OCI-LY1 (cell line): ENCODE measurements around the gene ZFHX3.

ENCODE experiments used
- H2AFZ ChIP-seq: fragments of 200-600 bp; sonication (generic), shearing (Covaris generic); 2 replicates; pipeline ENCODE4 v1.6.0; 2014; ENCODE audit warnings: antibody characterized with exemption, mild to moderate bottlenecking, low read length
- H3F3A ChIP-seq: fragments of 200-600 bp; sonication (generic), shearing (Covaris generic); 2 replicates; pipeline ENCODE4 v1.6.0; 2014; ENCODE audit warnings: mild to moderate bottlenecking, antibody characterized with exemption, low read length, moderate library complexity; ENCODE audit not compliant: insufficient read depth
- H3K27ac ChIP-seq: fragments of 200-600 bp; sonication (generic); 2 replicates; pipeline ENCODE4 v1.5.1; 2014; ENCODE audit warnings: low read length, mixed run types, mild to moderate bottlenecking, low read depth; ENCODE audit not compliant: poor library complexity, severe bottlenecking
- H3K27me3 ChIP-seq: fragments of 200-600 bp; sonication (generic); 2 replicates; pipeline ENCODE4 v1.6.0; 2014; ENCODE audit warnings: antibody characterized with exemption, mild to moderate bottlenecking, low read length, moderate library complexity; ENCODE audit not compliant: insufficient read depth
- H3K36me3 ChIP-seq: fragments of 200-600 bp; sonication (generic); 2 replicates; pipeline ENCODE4 v1.6.1; 2014; ENCODE audit warnings: mild to moderate bottlenecking, antibody characterized with exemption, low read length, moderate library complexity, mixed read lengths; ENCODE audit not compliant: insufficient read depth
- H3K4me1 ChIP-seq: fragments of 200-600 bp; sonication (generic); 2 replicates; pipeline ENCODE4 v1.5.1; 2014; ENCODE audit warnings: mild to moderate bottlenecking, low read length, moderate library complexity; ENCODE audit not compliant: insufficient read depth, severe bottlenecking
- H3K4me2 ChIP-seq: fragments of 200-600 bp; sonication (generic), shearing (Covaris generic); 2 replicates; pipeline ENCODE4 v1.6.1; 2014; ENCODE audit warnings: low read length
- H3K4me3 ChIP-seq: fragments of 200-600 bp; sonication (generic); 2 replicates; pipeline ENCODE4 v1.5.1; 2014; ENCODE audit warnings: low read length, low read depth, mild to moderate bottlenecking, mixed read lengths; ENCODE audit not compliant: poor library complexity, severe bottlenecking
- H3K79me2 ChIP-seq: fragments of 200-600 bp; shearing (Covaris generic); 2 replicates; pipeline ENCODE4 v1.6.1; 2016; ENCODE audit warnings: mixed run types, low read length, mixed read lengths; ENCODE audit not compliant: insufficient read depth
- H3K9ac ChIP-seq: fragments of 200-600 bp; sonication (generic), shearing (Covaris generic); 2 replicates; pipeline ENCODE4 v1.6.1; 2014; ENCODE audit warnings: mild to moderate bottlenecking, low read length, mixed read lengths
- H3K9me2 ChIP-seq: fragments of 200-600 bp; sonication (generic), shearing (Covaris generic); 2 replicates; pipeline ENCODE4 v1.6.1; 2014; ENCODE audit warnings: low read depth, mild to moderate bottlenecking, low read length, mixed read lengths
- H3K9me3 ChIP-seq: fragments of 200-600 bp; shearing (Covaris generic); 2 replicates; pipeline ENCODE4 v1.6.1; 2014; ENCODE audit warnings: low read length, mixed read lengths
- H4K20me1 ChIP-seq: fragments of 200-600 bp; sonication (generic), shearing (Covaris generic); 2 replicates; pipeline ENCODE4 v1.6.0; 2016; ENCODE audit warnings: mild to moderate bottlenecking, low read length; ENCODE audit not compliant: insufficient read depth
- EZH2 ChIP-seq: fragments of 200-600 bp; sonication (generic), shearing (Covaris generic); IDR thresholded peaks from 2 replicates; pipeline ENCODE4 v1.8.0; 2017; ENCODE audit warnings: borderline replicate concordance, mixed run types, mild to moderate bottlenecking, antibody characterized with exemption, low read length, moderate library complexity, mixed read lengths
- TF ChIP-seq, protein P1 (sequence below): fragments of 200-600 bp; sonication (generic), shearing (Covaris generic); IDR thresholded peaks from 2 replicates; pipeline ENCODE4 v1.5.1; 2017; ENCODE audit warnings: mild to moderate bottlenecking, antibody characterized with exemption, low read length, moderate library complexity, mixed read lengths

ZFHX3 gene

DNA sequence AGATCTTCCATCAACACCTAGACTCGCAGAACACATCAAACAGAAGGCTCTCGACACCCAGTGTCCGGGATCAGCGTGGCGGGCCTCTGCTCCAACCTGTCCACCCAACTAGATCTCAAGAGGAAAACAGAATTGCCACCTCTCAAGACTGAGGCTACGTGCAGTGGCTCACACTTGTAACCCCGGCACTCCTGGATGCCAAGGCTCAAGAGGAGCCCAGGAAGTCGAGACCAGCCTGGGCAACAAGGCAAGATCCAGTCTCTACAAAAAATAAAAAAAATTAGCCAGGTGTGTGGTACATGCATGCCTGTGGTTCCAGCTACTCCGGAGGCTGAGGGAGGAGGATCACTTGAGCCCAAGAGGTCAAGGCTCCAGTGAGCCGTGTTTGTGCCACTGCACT is 132.6 kb downstream of the ZFHX3 start:
- Histone ChIP-seq H3K79me2 (no peaks in the 10 kb centered on the region), H2AFZ (no peak overlapping the region), H3K9me2 (no peaks in the 10 kb centered on the region), H4K20me1 (no peaks in the 10 kb centered on the region), H3K4me3 (no peak overlapping the region), H3K4me2 (no peak overlapping the region), H3K9ac (no peak overlapping the region), H3K27me3 (no peaks in the 10 kb centered on the region), H3K9me3 (no peaks in the 10 kb centered on the region), H3K27ac (no peak overlapping the region), H3F3A (no peaks in the 10 kb centered on the region), H3K36me3 (no peaks in the 10 kb centered on the region), H3K4me1 (no peaks in the 10 kb centered on the region)
- TF ChIP-seq EZH2 = no peak
- TF ChIP-seq, protein P1, sequence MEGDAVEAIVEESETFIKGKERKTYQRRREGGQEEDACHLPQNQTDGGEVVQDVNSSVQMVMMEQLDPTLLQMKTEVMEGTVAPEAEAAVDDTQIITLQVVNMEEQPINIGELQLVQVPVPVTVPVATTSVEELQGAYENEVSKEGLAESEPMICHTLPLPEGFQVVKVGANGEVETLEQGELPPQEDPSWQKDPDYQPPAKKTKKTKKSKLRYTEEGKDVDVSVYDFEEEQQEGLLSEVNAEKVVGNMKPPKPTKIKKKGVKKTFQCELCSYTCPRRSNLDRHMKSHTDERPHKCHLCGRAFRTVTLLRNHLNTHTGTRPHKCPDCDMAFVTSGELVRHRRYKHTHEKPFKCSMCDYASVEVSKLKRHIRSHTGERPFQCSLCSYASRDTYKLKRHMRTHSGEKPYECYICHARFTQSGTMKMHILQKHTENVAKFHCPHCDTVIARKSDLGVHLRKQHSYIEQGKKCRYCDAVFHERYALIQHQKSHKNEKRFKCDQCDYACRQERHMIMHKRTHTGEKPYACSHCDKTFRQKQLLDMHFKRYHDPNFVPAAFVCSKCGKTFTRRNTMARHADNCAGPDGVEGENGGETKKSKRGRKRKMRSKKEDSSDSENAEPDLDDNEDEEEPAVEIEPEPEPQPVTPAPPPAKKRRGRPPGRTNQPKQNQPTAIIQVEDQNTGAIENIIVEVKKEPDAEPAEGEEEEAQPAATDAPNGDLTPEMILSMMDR = no peak

DNA sequence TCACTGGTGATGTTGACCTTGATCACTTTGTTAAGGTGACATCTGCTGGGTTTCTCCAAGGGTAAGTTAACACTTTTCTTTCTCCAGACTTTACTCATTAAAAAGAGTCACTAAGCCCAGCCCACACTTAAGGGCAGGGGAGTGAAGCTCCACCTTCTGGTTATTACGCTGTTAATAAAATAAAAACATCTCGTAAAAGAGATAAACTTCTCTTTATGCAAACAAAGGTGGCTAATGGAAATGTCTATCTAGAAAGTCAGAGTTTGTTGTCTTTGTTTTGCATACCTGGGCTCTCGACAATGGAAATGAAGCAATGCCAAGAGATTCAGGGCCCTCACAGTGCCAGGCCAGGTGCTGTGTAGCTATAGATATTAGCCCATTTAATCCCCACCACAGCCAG is 134.4 kb downstream of the ZFHX3 start:
- no peaks in the 10 kb centered on the region for H3K4me1 ChIP-seq
- no peaks in the 10 kb centered on the region for H4K20me1 ChIP-seq
- H3K79me2 ChIP-seq = no peaks in the 10 kb centered on the region
- no peaks in the 10 kb centered on the region for H3F3A ChIP-seq
- no peaks in the 10 kb centered on the region for H3K9me3 ChIP-seq
- no peak overlapping the region for H3K4me3 ChIP-seq
- H3K27me3 ChIP-seq = no peaks in the 10 kb centered on the region
- TF ChIP-seq, protein P1 = no peak
- no peak for TF ChIP-seq EZH2
- H3K9ac ChIP-seq = no peak overlapping the region
- no peak overlapping the region for H3K27ac ChIP-seq
- no peak overlapping the region for H3K4me2 ChIP-seq
- no peak overlapping the region for H2AFZ ChIP-seq
- H3K36me3 ChIP-seq = no peaks in the 10 kb centered on the region
- H3K9me2 ChIP-seq = no peaks in the 10 kb centered on the region

DNA sequence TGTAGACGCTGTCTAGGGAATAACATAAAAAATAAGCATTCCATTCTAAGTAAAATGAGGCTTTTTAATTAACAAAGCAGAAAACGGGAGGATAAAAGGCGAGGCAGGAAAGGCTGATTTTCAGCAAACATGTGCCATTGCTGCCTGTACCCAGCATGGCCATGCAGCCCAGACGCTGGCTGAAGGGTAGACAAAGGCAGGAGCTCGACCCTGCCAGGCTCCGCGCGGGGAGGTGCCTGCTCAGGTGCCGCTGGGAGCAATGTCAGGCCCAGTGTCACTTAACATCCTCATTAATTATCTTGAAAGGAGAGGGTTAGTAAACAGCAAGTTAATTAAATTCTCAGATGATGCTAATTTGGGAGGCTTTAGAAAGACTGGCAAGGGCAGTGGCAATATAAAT is 136.0 kb downstream of the ZFHX3 start:
- no peak overlapping the region for H3K27ac ChIP-seq
- no peaks in the 10 kb centered on the region for H3K36me3 ChIP-seq
- H3F3A ChIP-seq = no peaks in the 10 kb centered on the region
- H3K9me3 ChIP-seq = no peaks in the 10 kb centered on the region
- H3K4me1 ChIP-seq = no peaks in the 10 kb centered on the region
- no peak overlapping the region for H2AFZ ChIP-seq
- H3K27me3 ChIP-seq = no peaks in the 10 kb centered on the region
- H3K4me3 ChIP-seq = no peak overlapping the region
- no peak overlapping the region for H3K4me2 ChIP-seq
- H3K9ac ChIP-seq = no peak overlapping the region
- H4K20me1 ChIP-seq = no peaks in the 10 kb centered on the region
- H3K9me2 ChIP-seq = no peaks in the 10 kb centered on the region
- no peak for TF ChIP-seq EZH2
- TF ChIP-seq, protein P1 = no peak
- no peaks in the 10 kb centered on the region for H3K79me2 ChIP-seq
